ENCODE measurements around the gene USP40.
A peak's percentile ranks its signal among the peaks of the same experiment; 100 is the strongest.
"Not testable (repeated sequence)": the region's sequence is repeated elsewhere in the genome, so short reads cannot be mapped to it uniquely, and the experiment has no call there.

The USP40 gene, protein sequence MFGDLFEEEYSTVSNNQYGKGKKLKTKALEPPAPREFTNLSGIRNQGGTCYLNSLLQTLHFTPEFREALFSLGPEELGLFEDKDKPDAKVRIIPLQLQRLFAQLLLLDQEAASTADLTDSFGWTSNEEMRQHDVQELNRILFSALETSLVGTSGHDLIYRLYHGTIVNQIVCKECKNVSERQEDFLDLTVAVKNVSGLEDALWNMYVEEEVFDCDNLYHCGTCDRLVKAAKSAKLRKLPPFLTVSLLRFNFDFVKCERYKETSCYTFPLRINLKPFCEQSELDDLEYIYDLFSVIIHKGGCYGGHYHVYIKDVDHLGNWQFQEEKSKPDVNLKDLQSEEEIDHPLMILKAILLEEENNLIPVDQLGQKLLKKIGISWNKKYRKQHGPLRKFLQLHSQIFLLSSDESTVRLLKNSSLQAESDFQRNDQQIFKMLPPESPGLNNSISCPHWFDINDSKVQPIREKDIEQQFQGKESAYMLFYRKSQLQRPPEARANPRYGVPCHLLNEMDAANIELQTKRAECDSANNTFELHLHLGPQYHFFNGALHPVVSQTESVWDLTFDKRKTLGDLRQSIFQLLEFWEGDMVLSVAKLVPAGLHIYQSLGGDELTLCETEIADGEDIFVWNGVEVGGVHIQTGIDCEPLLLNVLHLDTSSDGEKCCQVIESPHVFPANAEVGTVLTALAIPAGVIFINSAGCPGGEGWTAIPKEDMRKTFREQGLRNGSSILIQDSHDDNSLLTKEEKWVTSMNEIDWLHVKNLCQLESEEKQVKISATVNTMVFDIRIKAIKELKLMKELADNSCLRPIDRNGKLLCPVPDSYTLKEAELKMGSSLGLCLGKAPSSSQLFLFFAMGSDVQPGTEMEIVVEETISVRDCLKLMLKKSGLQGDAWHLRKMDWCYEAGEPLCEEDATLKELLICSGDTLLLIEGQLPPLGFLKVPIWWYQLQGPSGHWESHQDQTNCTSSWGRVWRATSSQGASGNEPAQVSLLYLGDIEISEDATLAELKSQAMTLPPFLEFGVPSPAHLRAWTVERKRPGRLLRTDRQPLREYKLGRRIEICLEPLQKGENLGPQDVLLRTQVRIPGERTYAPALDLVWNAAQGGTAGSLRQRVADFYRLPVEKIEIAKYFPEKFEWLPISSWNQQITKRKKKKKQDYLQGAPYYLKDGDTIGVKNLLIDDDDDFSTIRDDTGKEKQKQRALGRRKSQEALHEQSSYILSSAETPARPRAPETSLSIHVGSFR

DNA sequence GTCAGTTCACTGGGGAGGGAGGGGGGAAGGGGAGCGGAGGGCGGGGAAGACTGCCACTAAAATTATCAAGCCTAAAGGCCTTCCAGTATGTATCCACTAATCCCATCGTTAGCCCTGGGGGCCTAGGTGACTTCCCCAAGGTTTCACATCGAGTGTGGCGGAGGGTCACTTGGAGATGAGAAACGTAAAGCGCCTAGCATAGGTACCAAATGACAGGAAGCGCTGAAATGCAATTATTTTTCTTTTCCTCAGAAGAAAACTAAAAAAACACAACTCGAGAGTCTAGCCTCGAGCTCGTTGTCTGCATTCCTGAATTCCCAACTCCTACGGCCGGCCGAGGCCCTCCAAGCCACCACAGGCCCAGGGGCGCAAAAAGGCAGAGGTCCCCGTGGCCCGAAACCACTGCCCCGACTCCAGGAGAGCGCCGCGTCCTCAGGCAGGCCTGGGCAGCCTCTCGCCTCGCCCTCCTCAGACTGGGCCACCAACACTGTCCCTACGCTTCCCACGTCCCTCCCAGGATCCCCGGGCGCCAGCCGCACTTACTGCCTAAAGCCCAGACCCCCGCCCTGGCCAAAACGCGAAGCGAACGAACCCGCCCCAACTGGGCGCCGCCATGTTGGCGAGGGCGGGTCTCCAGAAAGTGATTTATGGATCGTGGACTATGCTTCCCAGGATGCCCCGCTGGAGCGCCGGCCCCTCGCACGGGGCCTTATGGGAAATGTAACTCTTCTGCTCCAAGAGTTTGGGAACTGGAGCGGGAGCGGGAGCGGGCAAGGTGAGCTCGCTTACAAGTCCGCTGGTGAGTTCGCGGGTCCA is at the start of gene USP40:
TSS of gene USP40 (minus strand) at position 642 of the 816 bp plus-strand sequence. CDS start 1,228 bp downstream, outside the sequence.
- intact Hi-C loops (cut with DNase I), result no loop called here
- peak; percentile 71 to 94 (median 84) for DNase-seq

DNA sequence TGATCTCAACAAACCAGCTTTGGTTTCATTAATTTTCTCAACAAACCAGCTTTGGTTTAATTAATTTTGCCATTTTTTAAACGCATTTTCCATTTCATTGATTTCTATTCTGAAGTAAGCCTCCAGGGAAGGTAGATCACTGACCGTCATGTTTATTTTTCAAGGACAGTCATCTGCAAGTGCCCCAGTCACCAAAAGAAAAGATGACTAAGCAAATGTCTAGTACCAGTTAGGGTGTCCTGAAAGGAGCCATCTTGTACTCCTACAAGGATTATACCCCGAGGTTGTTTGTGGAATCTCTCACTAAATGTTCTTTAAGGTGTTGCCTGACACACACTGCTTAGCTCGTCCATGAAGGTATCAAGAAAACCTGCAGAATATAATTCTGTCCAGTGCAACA is 44.7 kb upstream of the USP40 start:
- intact Hi-C loops (cut with DNase I), result no loop called here

DNA sequence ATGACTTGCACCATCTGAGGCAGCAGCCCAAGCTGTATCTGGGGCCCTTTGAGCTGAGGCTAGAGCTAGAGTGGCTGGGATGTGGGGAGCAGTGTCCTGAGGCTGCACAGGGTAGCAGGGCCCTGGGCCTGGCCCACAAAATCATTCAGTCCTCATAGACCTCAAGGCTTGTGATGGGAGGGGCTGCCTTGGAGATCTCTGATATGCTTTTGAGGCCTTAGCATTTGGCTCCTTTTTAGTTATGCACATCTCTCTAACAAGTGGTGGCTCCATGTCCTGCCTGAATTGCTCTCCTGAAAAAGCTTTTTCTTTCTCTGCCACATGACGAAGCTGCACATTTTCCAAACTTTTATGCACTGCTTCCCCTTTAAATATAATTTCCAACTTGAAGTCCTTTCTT is 39.1 kb upstream of the USP40 start:
- intact Hi-C loops (cut with DNase I), result no loop called here
- DNase-seq, result no peak

More for the DNA sequence above, 44.7 kb upstream of the USP40 start:
- DNase-seq, result no peak

DNA sequence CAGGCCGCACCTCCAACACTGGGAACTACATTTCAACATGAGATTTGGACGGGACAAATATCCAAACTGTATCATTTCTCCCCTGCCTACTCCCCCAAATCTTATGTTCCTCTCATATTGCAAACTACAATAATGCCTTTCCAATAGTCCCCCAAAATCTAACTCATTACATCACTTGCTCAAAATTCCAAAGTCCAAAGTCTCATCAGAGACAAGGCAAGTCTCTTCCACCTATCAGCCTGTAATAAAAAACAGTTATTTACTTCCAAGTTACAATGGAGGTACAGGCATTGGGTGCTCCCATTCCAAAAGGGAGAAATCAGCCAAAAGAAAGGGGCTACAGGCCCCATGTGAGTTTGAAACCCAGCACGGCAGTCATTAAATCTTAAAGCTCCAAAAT is 38.2 kb upstream of the USP40 start:
- intact Hi-C loops (cut with DNase I), result no loop called here

DNA sequence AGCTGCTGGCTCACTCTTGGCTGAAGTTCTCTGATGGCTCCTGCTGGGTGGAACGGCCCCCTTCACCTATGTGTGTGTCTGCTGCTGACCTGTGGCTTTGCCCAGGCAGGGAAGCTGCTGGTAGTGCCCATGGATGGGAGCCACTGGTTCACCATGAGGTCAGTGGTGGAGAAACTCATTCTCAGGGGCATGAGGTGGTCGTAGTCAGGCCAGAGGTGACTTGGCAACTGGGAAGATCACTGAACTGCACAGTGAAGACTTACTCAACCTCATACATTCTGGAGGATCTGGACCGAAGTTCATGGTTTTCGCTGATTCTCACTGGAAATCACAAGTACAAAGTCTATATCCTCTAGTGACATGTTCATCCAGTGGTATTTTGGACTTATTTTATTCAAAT is 36.9 kb upstream of the USP40 start:
- intact Hi-C loops (cut with DNase I), result no loop called here
- DNase-seq, result no peak

More for the DNA sequence above, 38.2 kb upstream of the USP40 start:
- no peak for DNase-seq

DNA sequence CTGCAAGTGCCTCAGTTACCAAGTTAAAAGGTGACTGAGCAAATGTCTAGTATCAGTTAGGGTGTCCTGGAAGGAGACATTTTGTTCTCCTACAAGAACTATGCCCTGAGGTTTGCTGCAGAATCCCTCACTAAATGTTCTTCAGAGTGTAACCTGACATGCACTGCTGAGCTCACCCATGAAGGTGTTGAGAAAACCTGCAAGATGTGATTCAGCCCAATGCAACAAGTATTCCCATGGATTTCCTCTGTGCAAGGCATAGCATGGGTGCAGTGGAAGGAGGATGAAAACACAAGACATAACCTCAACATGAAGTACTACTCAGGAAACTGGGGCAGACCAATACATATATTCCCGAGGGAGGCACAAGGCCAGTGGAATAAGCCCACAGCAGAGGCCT is 35.5 kb upstream of the USP40 start:
- intact Hi-C loops (cut with DNase I), result no loop called here
- no peak for DNase-seq

DNA sequence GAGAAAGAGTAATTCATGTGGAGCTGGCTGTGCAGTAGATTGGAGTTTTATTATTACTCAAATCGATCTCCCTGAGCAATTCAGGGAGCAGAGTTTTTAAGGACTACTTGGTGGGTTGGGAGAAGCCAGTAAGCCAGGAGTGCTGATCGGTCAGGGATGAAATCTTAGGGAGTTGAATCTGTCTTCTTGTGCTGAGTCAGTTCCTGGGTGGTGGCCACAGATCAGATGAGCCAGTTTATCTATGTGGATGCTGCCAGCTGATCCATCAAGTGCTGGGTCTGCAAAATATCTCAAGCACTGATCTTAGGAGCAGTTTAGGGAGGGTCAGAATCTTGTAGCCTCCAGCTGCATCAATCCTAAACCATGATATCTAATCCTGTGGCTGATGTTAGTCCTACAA is 33.8 kb upstream of the USP40 start:
- intact Hi-C loops (cut with DNase I), result no loop called here
- no peak for DNase-seq

DNA sequence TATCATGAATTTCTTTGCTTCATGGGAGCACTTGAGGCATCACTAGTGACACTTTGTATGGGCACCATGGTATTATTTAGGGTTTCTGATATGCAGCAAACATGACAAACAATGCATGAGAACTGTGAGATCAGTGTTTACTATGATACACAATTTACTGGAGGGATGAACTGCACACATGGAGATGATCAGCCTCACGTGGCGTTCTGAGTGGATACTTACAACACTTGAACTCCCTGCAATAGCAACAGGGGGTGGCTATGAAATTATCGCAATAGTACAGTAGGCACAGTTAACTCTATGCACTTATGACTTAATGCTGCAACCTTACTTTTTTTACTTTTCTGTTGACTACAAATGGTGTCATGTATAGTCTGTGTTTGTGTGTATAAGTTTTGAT is 32.4 kb upstream of the USP40 start:
- DNase-seq, result no peak
- intact Hi-C loops (cut with DNase I), result no loop called here

DNA sequence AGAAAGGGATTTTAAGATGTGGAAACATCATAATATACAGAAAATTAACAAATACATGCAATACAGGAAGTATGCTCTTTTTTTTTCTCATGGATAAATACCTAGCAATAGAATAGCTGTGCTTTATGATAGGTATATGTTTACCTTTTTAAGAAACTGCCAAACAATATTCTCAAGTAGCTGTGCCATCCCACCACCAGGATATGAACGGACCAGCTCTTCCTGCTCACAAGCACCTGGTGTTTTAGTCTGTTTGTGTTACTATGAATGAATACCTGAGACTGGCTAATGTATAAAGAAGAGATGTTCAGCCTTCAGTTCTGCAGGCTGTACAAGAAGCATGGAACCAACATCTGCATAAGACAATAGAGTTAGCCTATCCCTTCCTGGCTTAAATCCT is 30.9 kb upstream of the USP40 start:
- intact Hi-C loops (cut with DNase I), result no loop called here
- DNase-seq, result no peak

DNA sequence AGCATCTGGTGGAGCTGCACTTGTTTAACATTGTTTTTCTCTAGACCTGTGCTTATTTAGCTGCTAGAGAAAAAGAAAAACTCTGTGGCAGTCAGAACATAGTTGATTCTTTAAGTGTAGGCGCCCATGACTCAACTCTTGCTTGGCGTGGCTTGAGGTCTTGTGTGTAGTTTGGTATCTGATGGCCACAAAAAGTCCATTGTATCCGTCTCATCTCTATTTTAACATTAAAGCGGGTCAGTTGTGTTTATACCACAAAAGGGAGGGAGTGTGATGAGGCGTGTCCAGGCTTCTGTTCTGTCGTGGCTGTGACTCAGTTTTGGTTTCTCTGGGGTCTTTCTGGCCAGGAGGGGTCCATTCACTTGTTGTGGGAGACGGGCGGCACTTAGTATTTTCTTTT is 26.6 kb upstream of the USP40 start:
- DNase-seq, result no peak
- intact Hi-C loops (cut with DNase I), result no loop called here

DNA sequence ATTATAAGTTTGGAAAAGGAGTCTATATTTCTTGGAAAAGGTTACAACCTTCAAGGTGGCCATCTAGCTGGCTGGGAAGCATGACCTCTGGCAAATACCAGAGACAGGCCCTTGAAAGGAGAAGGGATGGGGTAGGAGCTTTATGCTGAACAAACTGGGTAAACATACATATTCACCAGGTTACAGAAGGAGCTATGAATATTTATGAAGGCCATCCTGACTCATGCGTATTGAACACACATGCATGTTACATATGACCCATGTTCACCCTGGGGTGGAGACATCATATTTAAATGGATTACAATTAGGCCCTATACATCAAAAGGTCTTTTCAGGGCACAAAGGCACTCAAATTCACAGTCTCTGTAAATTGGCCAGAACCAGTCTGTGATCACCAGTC is 26.1 kb upstream of the USP40 start:
- intact Hi-C loops (cut with DNase I); DNase-seq: not testable (repeated sequence)

DNA sequence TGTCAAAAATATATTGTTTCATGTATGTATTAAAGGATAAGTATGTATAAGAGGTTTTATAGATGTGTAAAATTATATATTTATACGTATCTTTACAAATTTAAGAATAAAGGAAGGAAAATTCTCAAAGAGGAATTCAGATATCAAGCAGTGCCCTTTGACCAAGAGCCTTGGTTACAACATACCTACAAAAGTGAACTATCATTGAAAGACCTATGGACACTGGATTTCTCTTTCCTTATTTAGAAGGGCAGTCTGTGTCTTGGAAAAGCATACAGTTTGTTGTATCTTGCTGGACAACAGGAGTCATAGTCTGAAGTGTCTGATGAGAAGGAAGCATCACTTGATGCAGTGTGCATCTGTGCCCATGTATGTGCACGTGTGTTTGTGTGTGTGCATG is 21.8 kb upstream of the USP40 start:
- no peak for DNase-seq
- intact Hi-C loops (cut with DNase I), result no loop called here

DNA sequence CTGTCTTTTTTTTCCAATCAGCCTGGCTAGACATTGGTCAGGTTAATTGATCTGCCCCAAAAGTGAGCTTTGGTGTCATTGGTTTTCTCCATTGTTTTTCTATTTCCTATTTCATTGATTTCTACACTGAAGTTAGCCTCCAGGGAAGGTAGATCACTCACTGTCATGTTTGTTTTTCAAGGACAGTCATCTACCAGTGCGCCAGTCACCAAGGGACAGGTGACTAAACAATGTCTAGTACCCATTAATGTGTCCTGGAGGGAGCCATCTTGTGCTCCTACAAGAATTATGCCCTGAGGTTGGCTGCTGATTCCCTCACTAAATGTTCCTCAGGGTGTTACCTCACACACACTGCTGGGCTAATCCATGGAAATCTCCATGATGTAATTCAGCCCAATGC is 17.6 kb upstream of the USP40 start:
- intact Hi-C loops (cut with DNase I), result no loop called here

DNA sequence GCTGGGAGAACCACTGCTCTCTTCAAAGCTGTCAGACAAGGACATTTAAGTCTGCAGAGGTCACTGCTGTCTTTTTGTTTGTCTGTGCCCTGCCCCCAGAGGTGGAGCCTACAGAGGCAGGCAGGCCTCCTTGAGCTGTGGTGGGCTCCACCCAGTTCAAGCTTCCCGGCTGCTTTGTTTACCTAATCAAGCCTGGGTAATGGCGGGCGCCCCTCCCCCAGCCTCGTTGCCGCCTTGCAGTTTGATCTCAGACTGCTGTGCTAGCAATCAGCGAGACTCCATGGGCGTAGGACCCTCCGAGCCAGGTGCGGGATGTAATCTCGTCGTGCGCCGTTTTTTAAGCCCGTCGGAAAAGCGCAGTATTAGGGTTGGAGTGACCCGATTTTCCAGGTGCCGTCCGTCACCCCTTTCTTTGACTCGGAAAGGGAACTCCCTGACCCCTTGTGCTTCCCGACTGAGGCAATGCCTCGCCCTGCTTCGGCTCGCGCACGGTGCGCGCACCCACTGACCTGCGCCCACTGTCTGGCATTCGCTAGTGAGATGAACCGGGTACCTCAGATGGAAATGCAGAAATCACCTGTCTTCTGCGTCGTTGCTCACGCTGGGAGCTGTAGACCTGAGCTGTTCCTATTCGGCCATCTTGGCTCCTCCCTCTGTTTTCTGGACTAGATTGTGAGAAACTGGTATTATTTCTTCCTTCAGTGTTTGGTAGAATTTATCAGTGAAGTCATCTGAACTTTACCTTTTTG is 16.8 kb upstream of the USP40 start:
- DNase-seq; intact Hi-C loops (cut with DNase I): not testable (repeated sequence)

More for the DNA sequence above, 17.6 kb upstream of the USP40 start:
- no peak for DNase-seq

DNA sequence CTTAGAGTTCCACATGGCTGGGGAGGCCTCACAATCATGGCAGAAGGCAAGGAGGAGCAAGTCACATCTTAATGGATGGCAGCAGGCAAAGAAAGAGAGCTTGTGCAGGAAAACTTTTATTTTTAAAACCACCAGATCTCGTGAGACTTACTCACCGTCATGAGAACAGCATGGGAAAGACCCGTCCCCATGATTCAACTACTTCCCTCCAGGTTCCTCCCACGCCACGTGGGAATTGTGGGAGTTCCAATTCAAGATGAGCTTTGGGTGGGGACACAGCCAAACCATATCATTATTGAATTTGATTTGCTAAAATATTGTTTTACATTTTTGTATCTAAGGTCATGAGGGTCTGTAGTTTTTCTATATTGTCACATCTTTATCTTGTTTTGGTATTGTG is 10.8 kb upstream of the USP40 start:
- intact Hi-C loops (cut with DNase I), result not testable (repeated sequence)

DNA sequence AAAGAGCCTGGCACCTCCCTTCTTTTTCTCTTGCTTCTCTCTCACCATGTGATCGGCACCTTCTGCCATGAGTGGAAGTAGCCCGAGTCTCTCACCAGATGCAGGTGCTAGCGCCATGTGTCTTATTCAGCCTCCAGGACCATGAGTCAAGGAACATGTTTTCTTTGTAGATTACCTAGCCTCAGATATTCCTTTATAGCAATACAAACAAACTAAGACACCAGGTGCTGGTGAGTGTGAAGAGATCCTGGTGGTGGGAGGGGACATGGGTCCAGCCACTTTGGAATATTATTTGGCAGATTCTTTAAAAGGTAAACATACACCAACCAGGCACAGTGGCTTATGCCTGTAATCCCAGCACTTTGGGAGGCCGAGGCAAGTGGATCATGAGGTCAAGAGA is 5.9 kb upstream of the USP40 start:
- intact Hi-C loops (cut with DNase I), result no loop called here
- DNase-seq, result no peak

More for the DNA sequence above, 10.8 kb upstream of the USP40 start:
- DNase-seq, result not testable (repeated sequence)

DNA sequence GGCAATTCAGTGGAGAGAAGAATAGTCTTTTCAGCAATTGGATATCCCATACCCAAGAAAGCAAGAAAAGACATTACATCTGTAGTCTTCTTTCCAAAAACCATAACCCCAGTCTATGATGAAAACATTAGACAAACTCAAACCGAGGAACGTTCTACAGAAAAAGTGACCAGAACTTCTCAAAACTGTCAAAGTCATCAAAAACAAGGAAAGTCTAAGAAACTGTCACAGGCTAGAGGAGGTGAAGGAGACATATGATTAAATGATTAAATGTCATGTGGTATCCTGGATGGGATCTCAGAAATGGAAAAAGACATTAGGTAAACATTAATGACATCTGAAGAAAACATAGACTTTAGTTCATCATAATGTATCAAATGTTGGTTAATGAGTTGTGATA is 4.9 kb upstream of the USP40 start:
- intact Hi-C loops (cut with DNase I), result no loop called here
- no peak for DNase-seq

DNA sequence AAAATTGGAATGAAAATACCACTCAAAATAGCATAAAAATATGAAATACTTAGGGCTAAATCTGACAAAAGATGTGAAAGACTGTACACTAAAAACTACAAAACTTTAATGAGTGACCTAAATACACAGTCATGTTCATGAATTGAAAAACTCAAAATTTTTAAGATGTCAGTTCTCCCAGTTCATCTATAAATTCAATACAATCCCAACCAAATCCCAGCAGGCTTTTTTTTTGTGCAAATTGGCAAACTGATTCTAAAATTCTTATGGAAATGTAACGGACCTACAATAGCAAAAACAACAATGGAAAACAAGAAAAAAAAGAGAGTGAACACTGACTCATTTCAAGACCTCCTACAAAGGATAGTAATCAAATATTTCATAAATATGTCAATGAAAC is 4.4 kb upstream of the USP40 start:
- DNase-seq, result no peak
- intact Hi-C loops (cut with DNase I), result no loop called here

Measured in head of caudate nucleus (tissue), 42 donors.